ENCODE data around the gene SPNS1.

GRCh38 chr16:28981517-28981916 is 6.9 kb downstream of the SPNS1 start:
- TF ChIP-seq POLR2AphosphoS5 (IDR thresholded peaks at IDR 0.05) (no peak), CTCF (IDR thresholded peaks at IDR 0.05) (no peak), POLR2A (IDR thresholded peaks at IDR 0.05) (no peak)
